Panc1 (cell line): ENCODE measurements around the gene GRIK1. TPM values are rescaled to one million over a fixed set of nuclear protein-coding genes. Genes with fewer than 3 reads are reported as not detected.

Experiments used
- ATAC-seq: fragments of 200-7000 bp; cut with Tn5 transposase; 2 replicates; pipeline ENCODE4 v1.9.1; 2020; ENCODE audit warnings: mild to moderate bottlenecking, moderate library complexity
- BruUV-seq: library from RNA; stranded (reverse); fragments of 400-500 nt; replicated peaks from 2 replicates; lab custom pipeline; 2021; lab: Mats Ljungman, UMichigan
- CTCF ChIA-PET: fragments of 300-600 bp; sonication (Branson Sonifier 250); formaldehyde crosslinking; loops from one replicate; lab custom pipeline; 2022; ENCODE audit warnings: antibody characterized with exemption; lab: Charles Lee
- POLR2A ChIA-PET: fragments of 300-600 bp; sonication (Branson Sonifier 250); formaldehyde crosslinking; loops from one replicate; lab custom pipeline; 2022; ENCODE audit warnings: antibody characterized with exemption; lab: Charles Lee
- DNase-seq: peaks from one replicate; pipeline ENCODE4 v3.0.0-alpha.2; 2010; ENCODE audit warnings: low read depth, low spot score
- H3K27ac ChIP-seq: 2 replicates; pipeline ENCODE4 v1.5.1; 2011; ENCODE audit warnings: mild to moderate bottlenecking, low read length, inconsistent platforms
- H3K27me3 ChIP-seq: fragments of 200-500 bp; sonication (Bioruptor generic); 2 replicates; pipeline ENCODE4 v1.6.0; 2014; ENCODE audit warnings: low read length, inconsistent platforms; ENCODE audit not compliant: control insufficient read depth, insufficient read depth
- H3K36me3 ChIP-seq: fragments of 200-500 bp; sonication (Bioruptor generic); 2 replicates; pipeline ENCODE4 v1.5.1; 2014; ENCODE audit warnings: inconsistent platforms, mild to moderate bottlenecking, low read length, moderate library complexity; ENCODE audit not compliant: control insufficient read depth, insufficient read depth
- H3K4me1 ChIP-seq: 2 replicates; pipeline ENCODE4 v1.5.1; 2011; ENCODE audit warnings: inconsistent platforms, mild to moderate bottlenecking, low read length, moderate library complexity; ENCODE audit not compliant: control insufficient read depth, insufficient read depth
- H3K4me3 ChIP-seq, 2 experiments: 2 replicates each; pipeline ENCODE4 v1.5.1; 2011 to 2012; ENCODE audit warnings: low read depth in 2 of 2, low read length in 2 of 2, mild to moderate bottlenecking in 2 of 2, inconsistent platforms in 1 of 2, moderate library complexity in 1 of 2
- H3K9me3 ChIP-seq: fragments of 200-500 bp; sonication (Bioruptor generic); 2 replicates; pipeline ENCODE4 v1.5.1; 2014; ENCODE audit warnings: low read depth, mild to moderate bottlenecking, inconsistent platforms, low read length, moderate library complexity; ENCODE audit not compliant: control insufficient read depth, insufficient read depth
- POLR2AphosphoS5 ChIP-seq: IDR thresholded peaks from 2 replicates; pipeline ENCODE4 v1.6.1; 2012; ENCODE audit warnings: mild to moderate bottlenecking, low read depth, low read length, moderate library complexity
- SIN3A ChIP-seq: IDR thresholded peaks from 2 replicates; pipeline ENCODE4 v1.6.1; 2012; ENCODE audit warnings: low read depth, mild to moderate bottlenecking, low read length, moderate library complexity, borderline replicate concordance; ENCODE audit not compliant: insufficient read depth
- TCF7L2 ChIP-seq: IDR thresholded peaks from 2 replicates; pipeline ENCODE4 v1.6.1; 2011; ENCODE audit warnings: mild to moderate bottlenecking, low read depth, low read length, inconsistent platforms
- in situ Hi-C: cut with HindIII; loops from 2 replicates; pipeline ENCODE4 v1.10.0; 2016; ENCODE audit warnings: low sequenced_read_pairs, low pct_unique_long_range_greater_than_20kb
- intact Hi-C: fragments of 100-400 bp; cut with micrococcal nuclease; formaldehyde crosslinking; loops from one replicate; pipeline ENCODE4 v1.10.0; 2022; ENCODE audit not compliant: unreplicated experiment
- total RNA-seq: library from RNA; stranded (reverse); gene quantifications from one replicate; pipeline ENCODE4 v1.2.1, GENCODE V29; 2021; ENCODE audit not compliant: unreplicated experiment
- TF ChIP-seq, protein P1 (sequence below): fragments of 450-650 bp; IDR thresholded peaks from 2 replicates; pipeline ENCODE4 v1.5.1; 2017; ENCODE audit warnings: mild to moderate bottlenecking
- TF ChIP-seq, protein P2 (sequence below), 2 experiments: IDR thresholded peaks; 2 replicates each; pipeline ENCODE4 v1.6.1; 2011 to 2012; ENCODE audit warnings: low read depth in 2 of 2, control low read depth in 1 of 2, low read length in 1 of 2, mild to moderate bottlenecking in 1 of 2, moderate library complexity in 1 of 2; ENCODE audit not compliant: insufficient read depth in 1 of 2

The GRIK1 gene
- total RNA-seq, 1 experiment from 2014 or later, result not detected

DNA sequence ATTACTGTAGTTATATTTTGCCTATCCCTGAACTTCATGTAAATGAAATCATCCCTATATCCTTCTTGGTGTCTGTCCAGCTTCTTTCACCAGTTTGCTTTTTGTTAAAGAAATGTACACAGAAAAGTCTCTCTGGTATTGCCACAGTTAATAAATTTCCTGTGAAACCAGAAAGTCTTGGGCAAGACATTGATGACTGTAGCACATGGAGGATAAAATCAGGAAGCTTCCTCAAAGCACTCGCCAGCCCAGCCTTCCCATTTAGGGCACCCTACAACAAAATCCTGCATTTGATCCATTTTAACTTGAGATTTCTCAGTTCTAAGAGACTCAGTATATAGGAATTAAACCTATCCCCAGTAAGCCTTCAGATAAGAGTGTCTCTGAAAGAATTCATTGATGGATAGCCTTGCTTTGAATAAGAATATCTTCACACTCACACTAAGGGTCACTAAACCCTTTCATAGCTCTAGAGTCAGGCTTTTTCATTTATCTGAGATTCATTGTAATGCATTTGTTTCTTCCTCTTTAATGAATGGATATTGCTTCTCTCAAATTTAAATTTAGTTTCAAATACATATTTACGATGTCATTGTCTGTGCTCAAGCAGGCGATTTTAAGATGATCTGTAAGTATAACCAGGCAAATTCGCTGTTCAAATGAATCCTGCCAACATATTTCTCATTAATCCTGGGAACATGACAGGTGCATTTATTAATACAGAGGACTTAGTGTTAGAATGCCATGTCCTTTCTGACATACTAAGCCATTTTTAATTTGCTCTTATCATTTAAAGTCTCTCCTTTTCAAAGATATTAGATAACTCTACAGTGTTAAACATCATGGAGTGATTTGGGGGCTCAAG, 153.1 kb downstream of the GRIK1 start:
- Histone ChIP-seq H3K27me3 (no peaks in the 10 kb centered on the region), H3K27ac (no peak overlapping the region), H3K36me3 (no peaks in the 10 kb centered on the region), H3K4me3 (no peak overlapping the region), H3K4me1 (no peaks in the 10 kb centered on the region), H3K9me3 (no peaks in the 10 kb centered on the region)
- DNase-seq (no peak), ATAC-seq (no peak)
- ChIA-PET POLR2A (no interaction called here), CTCF (no interaction called here)
- TF ChIP-seq POLR2AphosphoS5 (no peak), TCF7L2 (no peak), SIN3A (no peak)
- TF ChIP-seq, protein P1, sequence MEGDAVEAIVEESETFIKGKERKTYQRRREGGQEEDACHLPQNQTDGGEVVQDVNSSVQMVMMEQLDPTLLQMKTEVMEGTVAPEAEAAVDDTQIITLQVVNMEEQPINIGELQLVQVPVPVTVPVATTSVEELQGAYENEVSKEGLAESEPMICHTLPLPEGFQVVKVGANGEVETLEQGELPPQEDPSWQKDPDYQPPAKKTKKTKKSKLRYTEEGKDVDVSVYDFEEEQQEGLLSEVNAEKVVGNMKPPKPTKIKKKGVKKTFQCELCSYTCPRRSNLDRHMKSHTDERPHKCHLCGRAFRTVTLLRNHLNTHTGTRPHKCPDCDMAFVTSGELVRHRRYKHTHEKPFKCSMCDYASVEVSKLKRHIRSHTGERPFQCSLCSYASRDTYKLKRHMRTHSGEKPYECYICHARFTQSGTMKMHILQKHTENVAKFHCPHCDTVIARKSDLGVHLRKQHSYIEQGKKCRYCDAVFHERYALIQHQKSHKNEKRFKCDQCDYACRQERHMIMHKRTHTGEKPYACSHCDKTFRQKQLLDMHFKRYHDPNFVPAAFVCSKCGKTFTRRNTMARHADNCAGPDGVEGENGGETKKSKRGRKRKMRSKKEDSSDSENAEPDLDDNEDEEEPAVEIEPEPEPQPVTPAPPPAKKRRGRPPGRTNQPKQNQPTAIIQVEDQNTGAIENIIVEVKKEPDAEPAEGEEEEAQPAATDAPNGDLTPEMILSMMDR, result no peak
- TF ChIP-seq, protein P2, sequence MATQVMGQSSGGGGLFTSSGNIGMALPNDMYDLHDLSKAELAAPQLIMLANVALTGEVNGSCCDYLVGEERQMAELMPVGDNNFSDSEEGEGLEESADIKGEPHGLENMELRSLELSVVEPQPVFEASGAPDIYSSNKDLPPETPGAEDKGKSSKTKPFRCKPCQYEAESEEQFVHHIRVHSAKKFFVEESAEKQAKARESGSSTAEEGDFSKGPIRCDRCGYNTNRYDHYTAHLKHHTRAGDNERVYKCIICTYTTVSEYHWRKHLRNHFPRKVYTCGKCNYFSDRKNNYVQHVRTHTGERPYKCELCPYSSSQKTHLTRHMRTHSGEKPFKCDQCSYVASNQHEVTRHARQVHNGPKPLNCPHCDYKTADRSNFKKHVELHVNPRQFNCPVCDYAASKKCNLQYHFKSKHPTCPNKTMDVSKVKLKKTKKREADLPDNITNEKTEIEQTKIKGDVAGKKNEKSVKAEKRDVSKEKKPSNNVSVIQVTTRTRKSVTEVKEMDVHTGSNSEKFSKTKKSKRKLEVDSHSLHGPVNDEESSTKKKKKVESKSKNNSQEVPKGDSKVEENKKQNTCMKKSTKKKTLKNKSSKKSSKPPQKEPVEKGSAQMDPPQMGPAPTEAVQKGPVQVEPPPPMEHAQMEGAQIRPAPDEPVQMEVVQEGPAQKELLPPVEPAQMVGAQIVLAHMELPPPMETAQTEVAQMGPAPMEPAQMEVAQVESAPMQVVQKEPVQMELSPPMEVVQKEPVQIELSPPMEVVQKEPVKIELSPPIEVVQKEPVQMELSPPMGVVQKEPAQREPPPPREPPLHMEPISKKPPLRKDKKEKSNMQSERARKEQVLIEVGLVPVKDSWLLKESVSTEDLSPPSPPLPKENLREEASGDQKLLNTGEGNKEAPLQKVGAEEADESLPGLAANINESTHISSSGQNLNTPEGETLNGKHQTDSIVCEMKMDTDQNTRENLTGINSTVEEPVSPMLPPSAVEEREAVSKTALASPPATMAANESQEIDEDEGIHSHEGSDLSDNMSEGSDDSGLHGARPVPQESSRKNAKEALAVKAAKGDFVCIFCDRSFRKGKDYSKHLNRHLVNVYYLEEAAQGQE (IDR thresholded peaks at IDR 0.05; ENCODE audit: insufficient read depth in 1 of 2, low read depth in 2 of 2, low read length in 1 of 2), result no peak
- in situ Hi-C loops (no loop called here), intact Hi-C loops (no loop called here)
- BruUV-seq, result no TSS peak

DNA sequence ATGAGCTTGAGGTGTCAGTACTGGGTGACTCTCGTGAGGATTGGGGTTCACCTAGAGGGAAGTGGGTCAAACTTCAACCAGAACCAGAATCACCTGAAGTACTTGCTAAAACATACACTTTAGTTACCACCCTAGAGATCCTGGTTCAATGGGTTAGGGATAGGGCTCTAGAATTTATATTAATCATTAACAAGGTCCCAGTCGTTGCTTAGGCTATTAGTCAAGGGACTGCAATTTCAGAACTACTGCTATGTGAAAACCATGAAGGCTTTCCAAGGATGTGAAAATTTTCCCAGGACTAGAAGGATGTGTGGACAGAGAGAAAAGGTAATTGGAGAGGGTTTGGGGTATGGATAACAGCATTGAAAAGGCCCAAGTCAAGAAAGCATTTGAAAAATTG, 162.6 kb downstream of the GRIK1 start:
- H3K36me3 ChIP-seq, result no peaks in the 10 kb centered on the region
- no TSS peak for BruUV-seq
- DNase-seq (no peak), ATAC-seq (no peak)
- no peaks in the 10 kb centered on the region for H3K9me3 ChIP-seq
- no peak overlapping the region for H3K27ac ChIP-seq
- CTCF ChIA-PET, result no interaction called here
- H3K4me3 ChIP-seq, result no peak overlapping the region
- no peaks in the 10 kb centered on the region for H3K4me1 ChIP-seq
- POLR2A ChIA-PET, result no interaction called here
- no peak for TF ChIP-seq TCF7L2
- TF ChIP-seq POLR2AphosphoS5, result no peak
- no peak for TF ChIP-seq SIN3A
- TF ChIP-seq, protein P2 (IDR thresholded peaks at IDR 0.05; ENCODE audit: insufficient read depth in 1 of 2, low read depth in 2 of 2, low read length in 1 of 2), result no peak
- TF ChIP-seq, protein P1, result no peak
- in situ Hi-C loops (no loop called here), intact Hi-C loops (no loop called here)
- no peaks in the 10 kb centered on the region for H3K27me3 ChIP-seq
